HEK293T (cell line): Measurements from ENCODE around the gene MIER1.

Experiments used
- ARNT ChIP-seq: fragments of 450-650 bp; IDR thresholded peaks from 2 replicates; pipeline ENCODE4 v1.6.1; 2017; ENCODE audit warnings: mild to moderate bottlenecking
- BHLHE40 ChIP-seq: fragments of 450-650 bp; IDR thresholded peaks from 2 replicates; pipeline ENCODE4 v1.6.1; 2016; ENCODE audit warnings: mild to moderate bottlenecking, moderate library complexity, borderline replicate concordance
- CTBP1 ChIP-seq: fragments of 450-650 bp; IDR thresholded peaks from 2 replicates; pipeline ENCODE4 v1.6.1; 2016; ENCODE audit warnings: borderline replicate concordance
- ELF4 ChIP-seq: fragments of 450-650 bp; IDR thresholded peaks from 2 replicates; pipeline ENCODE4 v1.6.1; 2017; ENCODE audit warnings: antibody characterized with exemption
- FOXK2 ChIP-seq: fragments of 450-650 bp; IDR thresholded peaks from 2 replicates; pipeline ENCODE4 v1.6.1; 2016; ENCODE audit warnings: mild to moderate bottlenecking
- FOXM1 ChIP-seq: fragments of 450-650 bp; IDR thresholded peaks from 2 replicates; pipeline ENCODE4 v1.6.1; 2017; ENCODE audit warnings: mild to moderate bottlenecking, borderline replicate concordance
- HDGF ChIP-seq: fragments of 450-650 bp; IDR thresholded peaks from 2 replicates; pipeline ENCODE4 v1.6.1; 2017; ENCODE audit warnings: antibody characterized with exemption, borderline replicate concordance
- SP1 ChIP-seq: fragments of 450-650 bp; IDR thresholded peaks from 2 replicates; pipeline ENCODE4 v1.6.1; 2017
- TARDBP ChIP-seq: fragments of 450-650 bp; IDR thresholded peaks from 2 replicates; pipeline ENCODE4 v1.6.1; 2016
- ZNF384 ChIP-seq: fragments of 450-650 bp; IDR thresholded peaks from 2 replicates; pipeline ENCODE4 v1.6.1; 2016
- TF ChIP-seq, protein P1 (sequence below): fragments of 450-650 bp; IDR thresholded peaks from 2 replicates; pipeline ENCODE4 v1.6.1; 2016

DNA sequence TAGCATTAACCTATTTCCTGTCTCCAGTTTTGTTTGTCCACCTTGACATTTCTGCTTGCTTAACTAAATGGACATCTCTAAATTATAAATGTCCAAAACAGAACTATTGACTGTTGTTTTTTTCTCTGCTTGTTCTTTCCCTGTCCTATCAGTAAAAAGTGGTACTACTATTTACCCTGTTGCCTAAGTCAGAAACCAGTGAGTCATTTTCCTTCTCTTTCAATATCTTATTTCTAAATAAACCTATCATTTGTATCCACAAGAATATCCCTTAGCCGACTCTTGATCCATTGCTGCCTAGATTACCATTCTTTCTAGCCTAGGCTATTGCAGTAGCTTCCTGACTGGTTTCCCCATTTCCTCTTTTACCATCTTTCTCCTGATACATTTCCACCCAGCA is 22.5 kb downstream of the MIER1 start:
- TF ChIP-seq CTBP1 (no peak), BHLHE40 (no peak), HDGF (no peak), FOXK2 (no peak), ARNT (no peak), FOXM1 (no peak), SP1 (no peak), ELF4 (no peak), ZNF384 (no peak), TARDBP (no peak)
- TF ChIP-seq, protein P1, sequence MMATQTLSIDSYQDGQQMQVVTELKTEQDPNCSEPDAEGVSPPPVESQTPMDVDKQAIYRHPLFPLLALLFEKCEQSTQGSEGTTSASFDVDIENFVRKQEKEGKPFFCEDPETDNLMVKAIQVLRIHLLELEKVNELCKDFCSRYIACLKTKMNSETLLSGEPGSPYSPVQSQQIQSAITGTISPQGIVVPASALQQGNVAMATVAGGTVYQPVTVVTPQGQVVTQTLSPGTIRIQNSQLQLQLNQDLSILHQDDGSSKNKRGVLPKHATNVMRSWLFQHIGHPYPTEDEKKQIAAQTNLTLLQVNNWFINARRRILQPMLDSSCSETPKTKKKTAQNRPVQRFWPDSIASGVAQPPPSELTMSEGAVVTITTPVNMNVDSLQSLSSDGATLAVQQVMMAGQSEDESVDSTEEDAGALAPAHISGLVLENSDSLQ = no peak
